Osteoblast (primary cell): ENCODE results near the gene LRRK1. TPM values are rescaled to one million over a fixed set of nuclear protein-coding genes. Genes with fewer than 3 reads are reported as not detected.
A peak's percentile ranks its signal among the peaks of the same experiment; 100 is the strongest.

Experiments used
- DNase-seq: peaks from one replicate; pipeline ENCODE4 v3.0.0; 2011; ENCODE audit warnings: low spot score, mixed read lengths; ENCODE audit not compliant: insufficient read length; ENCODE audit errors: missing footprints
- H2AFZ ChIP-seq: 2 replicates; pipeline ENCODE4 v1.6.0; 2011; ENCODE audit warnings: mild to moderate bottlenecking, low read length
- H3K27ac ChIP-seq: 2 replicates; pipeline ENCODE4 v1.5.1; 2011; ENCODE audit warnings: mild to moderate bottlenecking, low read depth, low read length, moderate library complexity
- H3K27me3 ChIP-seq: 2 replicates; pipeline ENCODE4 v1.6.0; 2012; ENCODE audit warnings: mild to moderate bottlenecking, control low read depth, inconsistent platforms, low read length, moderate library complexity; ENCODE audit not compliant: insufficient read depth
- H3K36me3 ChIP-seq: 2 replicates; pipeline ENCODE4 v1.5.1; 2011; ENCODE audit warnings: mild to moderate bottlenecking, low read length, control low read depth, moderate library complexity; ENCODE audit not compliant: insufficient read depth
- H3K4me1 ChIP-seq: 2 replicates; pipeline ENCODE4 v1.5.1; 2011; ENCODE audit warnings: mild to moderate bottlenecking, low read length, control low read depth, moderate library complexity; ENCODE audit not compliant: insufficient read depth
- H3K4me2 ChIP-seq: 2 replicates; pipeline ENCODE4 v1.6.0; 2011; ENCODE audit warnings: mild to moderate bottlenecking, low read length; ENCODE audit not compliant: insufficient read depth
- H3K4me3 ChIP-seq: fragments of 200-600 bp; sonication (generic); 3 replicates; pipeline ENCODE4 v1.5.1; 2012; ENCODE audit warnings: mild to moderate bottlenecking, low read length, inconsistent platforms; ENCODE audit not compliant: insufficient read depth
- H3K79me2 ChIP-seq: 2 replicates; pipeline ENCODE4 v1.6.0; 2012; ENCODE audit warnings: mild to moderate bottlenecking, low read length, control low read depth, inconsistent platforms; ENCODE audit not compliant: insufficient read depth
- H3K9me3 ChIP-seq: 2 replicates; pipeline ENCODE4 v1.5.1; 2011; ENCODE audit warnings: low read depth, low read length, control low read depth
- H4K20me1 ChIP-seq: 2 replicates; pipeline ENCODE4 v1.6.0; 2012; ENCODE audit warnings: mild to moderate bottlenecking, low read length, control low read depth; ENCODE audit not compliant: insufficient read depth
- CTCF ChIP-seq: IDR thresholded peaks from 2 replicates; pipeline ENCODE4 v1.5.1; 2011; ENCODE audit warnings: mild to moderate bottlenecking, low read depth, low read length, moderate library complexity; ENCODE audit errors: extremely low read depth
- total RNA-seq: library from RNA; depleted of rRNA; stranded (reverse); fragments of >200 nt; gene quantifications from 2 replicates; pipeline ENCODE4 v1.2.3, GENCODE V29; 2012

Gene LRRK1, protein sequence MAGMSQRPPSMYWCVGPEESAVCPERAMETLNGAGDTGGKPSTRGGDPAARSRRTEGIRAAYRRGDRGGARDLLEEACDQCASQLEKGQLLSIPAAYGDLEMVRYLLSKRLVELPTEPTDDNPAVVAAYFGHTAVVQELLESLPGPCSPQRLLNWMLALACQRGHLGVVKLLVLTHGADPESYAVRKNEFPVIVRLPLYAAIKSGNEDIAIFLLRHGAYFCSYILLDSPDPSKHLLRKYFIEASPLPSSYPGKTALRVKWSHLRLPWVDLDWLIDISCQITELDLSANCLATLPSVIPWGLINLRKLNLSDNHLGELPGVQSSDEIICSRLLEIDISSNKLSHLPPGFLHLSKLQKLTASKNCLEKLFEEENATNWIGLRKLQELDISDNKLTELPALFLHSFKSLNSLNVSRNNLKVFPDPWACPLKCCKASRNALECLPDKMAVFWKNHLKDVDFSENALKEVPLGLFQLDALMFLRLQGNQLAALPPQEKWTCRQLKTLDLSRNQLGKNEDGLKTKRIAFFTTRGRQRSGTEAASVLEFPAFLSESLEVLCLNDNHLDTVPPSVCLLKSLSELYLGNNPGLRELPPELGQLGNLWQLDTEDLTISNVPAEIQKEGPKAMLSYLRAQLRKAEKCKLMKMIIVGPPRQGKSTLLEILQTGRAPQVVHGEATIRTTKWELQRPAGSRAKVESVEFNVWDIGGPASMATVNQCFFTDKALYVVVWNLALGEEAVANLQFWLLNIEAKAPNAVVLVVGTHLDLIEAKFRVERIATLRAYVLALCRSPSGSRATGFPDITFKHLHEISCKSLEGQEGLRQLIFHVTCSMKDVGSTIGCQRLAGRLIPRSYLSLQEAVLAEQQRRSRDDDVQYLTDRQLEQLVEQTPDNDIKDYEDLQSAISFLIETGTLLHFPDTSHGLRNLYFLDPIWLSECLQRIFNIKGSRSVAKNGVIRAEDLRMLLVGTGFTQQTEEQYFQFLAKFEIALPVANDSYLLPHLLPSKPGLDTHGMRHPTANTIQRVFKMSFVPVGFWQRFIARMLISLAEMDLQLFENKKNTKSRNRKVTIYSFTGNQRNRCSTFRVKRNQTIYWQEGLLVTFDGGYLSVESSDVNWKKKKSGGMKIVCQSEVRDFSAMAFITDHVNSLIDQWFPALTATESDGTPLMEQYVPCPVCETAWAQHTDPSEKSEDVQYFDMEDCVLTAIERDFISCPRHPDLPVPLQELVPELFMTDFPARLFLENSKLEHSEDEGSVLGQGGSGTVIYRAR (N-terminal part only)
- total RNA-seq, result 14.1 and 15.2 TPM in 2 replicates

DNA sequence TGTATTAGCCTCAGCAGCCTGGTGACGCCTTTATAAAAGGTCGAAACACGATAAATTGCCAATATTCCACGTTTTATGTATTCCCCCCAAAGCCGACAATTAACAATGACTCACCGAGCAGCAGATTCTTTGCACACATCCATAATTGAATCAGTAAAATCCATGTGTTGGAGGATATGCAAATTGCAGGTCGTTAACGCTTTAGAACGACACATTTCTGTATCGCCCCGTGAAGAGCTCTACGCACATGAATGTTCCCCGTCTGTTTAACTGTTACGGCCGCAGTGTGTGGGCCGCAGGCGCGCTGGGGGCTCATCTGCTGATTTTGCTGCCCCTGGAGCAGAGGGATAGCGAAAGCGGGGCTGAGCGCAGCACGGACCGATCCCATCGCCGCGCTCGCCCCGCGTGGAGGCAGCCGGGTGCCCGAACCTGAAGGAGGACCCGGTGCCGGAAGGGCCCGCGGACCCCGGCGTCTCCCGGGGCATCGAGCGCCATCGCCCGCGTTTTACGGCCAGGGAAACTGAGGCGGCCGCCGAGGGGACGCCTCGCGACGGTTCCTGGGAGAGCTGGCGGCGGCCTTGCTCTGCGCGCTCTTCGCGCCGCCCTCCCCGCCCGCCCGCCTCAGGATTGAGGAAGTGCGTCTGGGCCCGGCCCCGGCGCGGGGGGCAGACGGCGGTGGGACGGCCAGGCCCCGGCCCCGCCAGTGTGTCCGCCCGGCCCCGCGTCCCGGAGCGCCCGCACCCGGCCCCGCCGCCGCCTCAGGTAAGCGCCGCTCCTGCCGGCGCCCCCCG lies at the start of gene LRRK1:
Gene LRRK1, plus strand, starts transcription at position 668 of the 791 bp plus-strand sequence. CDS start 5,276 bp downstream, outside the sequence.
- H3K27ac ChIP-seq, result peak within 1 kb of the TSS; percentile 46

DNA sequence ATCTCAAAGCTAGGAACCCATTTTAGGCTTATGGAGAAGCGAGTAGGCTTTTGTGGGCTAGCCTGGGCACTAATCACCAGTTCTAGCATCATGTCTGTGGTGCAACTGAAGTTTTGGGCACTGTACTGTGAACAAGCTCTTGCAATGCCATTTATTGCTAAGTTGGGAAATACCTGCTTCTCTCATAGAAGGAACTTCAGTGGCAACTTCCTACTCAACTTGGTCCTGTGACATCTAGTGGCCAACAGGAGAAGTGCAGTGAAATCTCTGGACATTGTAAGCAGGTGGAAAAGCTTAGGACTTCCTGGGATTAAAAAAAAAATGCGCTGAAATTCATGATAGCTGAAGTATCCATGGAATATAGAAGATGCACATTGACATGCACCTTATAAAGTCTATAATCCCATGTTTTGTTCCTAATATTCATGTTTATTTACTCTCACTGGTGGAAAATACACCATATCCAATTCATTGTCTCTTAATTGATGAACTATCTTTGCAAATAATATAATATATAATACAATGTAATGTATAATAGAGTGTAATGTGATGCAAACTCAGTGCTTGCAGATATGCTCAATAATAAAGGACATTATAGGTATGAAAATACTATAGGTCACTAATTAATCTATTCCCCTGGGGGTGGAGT lies 46.0 kb upstream of the LRRK1 start:
- H4K20me1 ChIP-seq, result no peaks in the 10 kb centered on the region
- peak; percentile 95 for DNase-seq
- no peak overlapping the region for H2AFZ ChIP-seq
- no peaks in the 10 kb centered on the region for H3K9me3 ChIP-seq
- no peaks in the 10 kb centered on the region for H3K36me3 ChIP-seq
- H3K4me2 ChIP-seq, result no peak overlapping the region
- H3K27ac ChIP-seq, result no peak overlapping the region
- no peaks in the 10 kb centered on the region for H3K4me1 ChIP-seq
- no peak overlapping the region for H3K4me3 ChIP-seq
- no peaks in the 10 kb centered on the region for H3K27me3 ChIP-seq
- peak; percentile 92 for TF ChIP-seq CTCF
- no peaks in the 10 kb centered on the region for H3K79me2 ChIP-seq

More for the DNA sequence above, at the start of gene LRRK1:
- Histone ChIP-seq H3K4me2 (peak within 1 kb of the TSS; percentile 89), H3K79me2 (peaks cover 46% of the 10 kb centered on the region), H3K36me3 (no peaks in the 10 kb centered on the region), H4K20me1 (peaks cover 4% of the 10 kb centered on the region), H3K4me1 (peaks cover 16% of the 10 kb centered on the region), H3K4me3 (peak within 1 kb of the TSS; percentile 82), H2AFZ (peak within 1 kb of the TSS; percentile 95), H3K9me3 (no peaks in the 10 kb centered on the region), H3K27me3 (no peaks in the 10 kb centered on the region)
- TF ChIP-seq CTCF, result no peak
- peak; percentile 90 for DNase-seq

- Histone ChIP-seq H3K79me2 (no peaks in the 10 kb centered on the region), H3K27ac (no peak overlapping the region), H3K9me3 (no peaks in the 10 kb centered on the region), H3K27me3 (peaks cover 3% of the 10 kb centered on the region), H3K4me2 (no peak overlapping the region), H3K36me3 (no peaks in the 10 kb centered on the region), H3K4me3 (no peak overlapping the region), H3K4me1 (no peaks in the 10 kb centered on the region), H4K20me1 (no peaks in the 10 kb centered on the region), H2AFZ (no peak overlapping the region)
- TF ChIP-seq CTCF, result no peak
- no peak for DNase-seq
Observed at GRCh38 chr15:100875495-100875894, 43.7 kb upstream of the LRRK1 start.
